HepG2 (cell line): ENCODE measurements around the gene EPN3. TPM values are rescaled to one million over a fixed set of nuclear protein-coding genes. Genes with fewer than 3 reads are reported as not detected.

Experiments
- ADNP ChIP-seq: sonication (generic); formaldehyde crosslinking; IDR thresholded peaks from 2 replicates; pipeline ENCODE4 v1.4.0; 2020; ENCODE audit warnings: missing genetic modification reagents
- AGO1 ChIP-seq: fragments of 200-400 bp; formaldehyde crosslinking; IDR thresholded peaks from 2 replicates; pipeline ENCODE4 v1.6.1; 2017; ENCODE audit warnings: mild to moderate bottlenecking, low read depth, low read length, moderate library complexity; ENCODE audit not compliant: poor library complexity, severe bottlenecking
- ATF7-NPFF ChIP-seq: sonication (generic); formaldehyde crosslinking; IDR thresholded peaks from 2 replicates; pipeline ENCODE4 v1.8.1; 2023; ENCODE audit warnings: mild to moderate bottlenecking, low read depth, missing genetic modification reagents, moderate library complexity
- BRD4 ChIP-seq: sonication (generic); formaldehyde crosslinking; IDR thresholded peaks from 2 replicates; pipeline ENCODE4 v1.4.0; 2020; ENCODE audit warnings: missing genetic modification reagents
- ELF4 ChIP-seq: sonication (generic); formaldehyde crosslinking; IDR thresholded peaks from 2 replicates; pipeline ENCODE4 v1.5.0; 2020; ENCODE audit warnings: missing genetic modification reagents, mild to moderate bottlenecking, moderate library complexity, borderline replicate concordance
- FIP1L1 ChIP-seq: fragments of 200-400 bp; formaldehyde crosslinking; IDR thresholded peaks from 2 replicates; pipeline ENCODE4 v1.6.1; 2018; ENCODE audit warnings: low read depth, mild to moderate bottlenecking, low read length, moderate library complexity, borderline replicate concordance; ENCODE audit not compliant: insufficient read depth
- HNRNPK ChIP-seq: fragments of 200-400 bp; formaldehyde crosslinking; IDR thresholded peaks from 2 replicates; pipeline ENCODE4 v1.6.1; 2018; ENCODE audit warnings: low read length, low read depth, moderate library complexity, mild to moderate bottlenecking; ENCODE audit not compliant: poor library complexity, severe bottlenecking
- ISL2 ChIP-seq: sonication (generic); formaldehyde crosslinking; IDR thresholded peaks from 2 replicates; pipeline ENCODE4 v1.5.0; 2020; ENCODE audit warnings: missing genetic modification reagents
- KDM3A ChIP-seq: IDR thresholded peaks from 2 replicates; pipeline ENCODE4 v1.6.1; 2018; ENCODE audit warnings: low read depth, missing compliant biosample characterization
- KDM4B ChIP-seq: sonication (generic); formaldehyde crosslinking; IDR thresholded peaks from 2 replicates; pipeline ENCODE4 v1.4.0; 2020; ENCODE audit warnings: missing genetic modification reagents
- NKX3-1 ChIP-seq: sonication (generic); formaldehyde crosslinking; IDR thresholded peaks from 2 replicates; pipeline ENCODE4 v1.5.0; 2020; ENCODE audit warnings: missing genetic modification reagents
- SETDB1 ChIP-seq: sonication (generic); formaldehyde crosslinking; IDR thresholded peaks from 2 replicates; pipeline ENCODE4 v1.5.1; 2020; ENCODE audit warnings: missing genetic modification reagents, mild to moderate bottlenecking, borderline replicate concordance
- SP2 ChIP-seq: sonication (generic); formaldehyde crosslinking; IDR thresholded peaks from 2 replicates; pipeline ENCODE4 v1.5.1; 2020; ENCODE audit warnings: mild to moderate bottlenecking, missing genetic modification reagents
- TBL1XR1 ChIP-seq: fragments of 150-350 bp; IDR thresholded peaks from 2 replicates; pipeline ENCODE4 v1.6.1; 2014; ENCODE audit warnings: borderline replicate concordance, low read length; ENCODE audit not compliant: partially characterized antibody
- TCF7L2 ChIP-seq: IDR thresholded peaks from 2 replicates; pipeline ENCODE4 v1.6.1; 2011; ENCODE audit warnings: mild to moderate bottlenecking, low read depth, low read length, moderate library complexity
- ZBTB21 ChIP-seq: sonication (generic); formaldehyde crosslinking; IDR thresholded peaks from 2 replicates; pipeline ENCODE4 v1.4.0; 2020; ENCODE audit warnings: missing genetic modification reagents
- ZBTB38 ChIP-seq: sonication (generic); formaldehyde crosslinking; IDR thresholded peaks from 2 replicates; pipeline ENCODE4 v1.5.1; 2020; ENCODE audit warnings: mild to moderate bottlenecking, missing genetic modification reagents
- ZNF143 ChIP-seq: sonication (generic); formaldehyde crosslinking; IDR thresholded peaks from 2 replicates; pipeline ENCODE4 v1.4.0; 2020; ENCODE audit warnings: missing genetic modification reagents
- ZNF335 ChIP-seq: sonication (generic); formaldehyde crosslinking; IDR thresholded peaks from 2 replicates; pipeline ENCODE4 v1.4.0; 2020; ENCODE audit warnings: missing genetic modification reagents
- ZNF468 ChIP-seq: sonication (generic); formaldehyde crosslinking; IDR thresholded peaks from 2 replicates; pipeline ENCODE4 v1.8.0; 2022; ENCODE audit warnings: mild to moderate bottlenecking, moderate library complexity, missing genetic modification reagents
- polyA plus RNA-seq, 8 experiments: library from polyadenylated mRNA; depleted of rRNA in 3 of 8; stranded (reverse) in 7 of 8; unstranded in 1 of 8; fragments of >200 nt; fragmentation: Illumina TruSeq in 4 of 8; extraction: Trizol in 4 of 8; gene quantifications; 2 replicates each; pipeline versions ENCODE4 v1.2.1 to v1.2.3, GENCODE V29; 2011 to 2016; ENCODE audit warnings: low read depth in 4 of 8, missing spikeins in 1 of 8, mixed read lengths in 1 of 8; ENCODE audit not compliant: insufficient read depth in 1 of 8
- total RNA-seq, 5 experiments: library from RNA; depleted of rRNA; stranded (reverse); fragments of >200 nt; fragmentation: Illumina TruSeq; extraction: Trizol; gene quantifications; 2 replicates each; pipeline ENCODE4 v1.2.3, GENCODE V29; 2016; ENCODE audit warnings: low read depth in 1 of 5
- TF ChIP-seq, protein P1 (sequence below): sonication (generic); formaldehyde crosslinking; IDR thresholded peaks from 2 replicates; pipeline ENCODE4 v1.4.0; 2020; ENCODE audit warnings: low read depth, mild to moderate bottlenecking, missing genetic modification reagents
- TF ChIP-seq, protein P2 (sequence below): sonication (generic); formaldehyde crosslinking; IDR thresholded peaks from 2 replicates; pipeline ENCODE4 v1.5.1; 2020; ENCODE audit warnings: missing genetic modification reagents, mild to moderate bottlenecking, borderline replicate concordance
- TF ChIP-seq, protein P3 (sequence below): sonication (generic); formaldehyde crosslinking; IDR thresholded peaks from 2 replicates; pipeline ENCODE4 v1.5.0; 2020; ENCODE audit warnings: mild to moderate bottlenecking, missing genetic modification reagents, borderline replicate concordance
- TF ChIP-seq, protein P4 (sequence below): sonication (generic); formaldehyde crosslinking; IDR thresholded peaks from 2 replicates; pipeline ENCODE4 v1.5.0; 2020; ENCODE audit warnings: missing genetic modification reagents, mild to moderate bottlenecking, borderline replicate concordance

Gene EPN3
- total and polyA plus RNA-seq, 2 of the 13 experiments (the other 11 are each of a cell fraction or from before 2014, with no cell fraction given), result 0.11 to 0.95 TPM

DNA sequence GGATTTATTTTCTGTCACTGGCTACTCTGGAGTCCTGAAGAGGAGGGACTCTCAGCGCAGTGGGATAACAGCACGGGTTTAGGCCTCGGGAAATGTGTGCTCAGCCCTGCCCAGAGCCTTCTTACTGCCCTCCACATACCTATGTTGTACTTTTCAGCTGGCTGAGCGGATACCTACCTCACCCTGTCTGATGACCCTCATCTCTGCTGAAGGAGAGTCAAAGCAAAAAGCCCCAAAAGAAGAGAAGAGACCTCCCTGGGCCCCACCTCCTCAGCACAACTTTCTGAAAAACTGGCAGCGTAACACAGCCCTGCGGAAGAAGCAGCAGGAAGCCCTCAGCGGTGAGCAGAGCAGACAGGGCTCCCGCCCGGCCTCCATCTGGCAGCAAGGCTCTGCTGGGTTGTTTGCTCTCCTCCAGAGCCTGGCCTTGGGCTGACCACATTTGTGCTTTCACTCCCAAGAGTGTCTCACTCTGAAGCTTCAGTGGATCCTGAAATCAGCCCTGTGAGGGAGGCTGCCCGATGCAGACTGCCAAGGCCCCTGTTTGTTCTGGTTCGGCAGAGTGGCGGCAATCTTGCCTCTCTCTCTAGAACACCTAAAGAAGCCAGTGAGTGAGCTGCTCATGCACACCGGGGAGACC is 14.0 kb upstream of the EPN3 start (continued):
- TF ChIP-seq, protein P1, sequence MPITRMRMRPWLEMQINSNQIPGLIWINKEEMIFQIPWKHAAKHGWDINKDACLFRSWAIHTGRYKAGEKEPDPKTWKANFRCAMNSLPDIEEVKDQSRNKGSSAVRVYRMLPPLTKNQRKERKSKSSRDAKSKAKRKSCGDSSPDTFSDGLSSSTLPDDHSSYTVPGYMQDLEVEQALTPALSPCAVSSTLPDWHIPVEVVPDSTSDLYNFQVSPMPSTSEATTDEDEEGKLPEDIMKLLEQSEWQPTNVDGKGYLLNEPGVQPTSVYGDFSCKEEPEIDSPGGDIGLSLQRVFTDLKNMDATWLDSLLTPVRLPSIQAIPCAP, result no peak
- no peak for TF ChIP-seq SP2 (CRISPR knock-in tag)
- TF ChIP-seq ADNP (CRISPR knock-in tag), result no peak
- no peak for TF ChIP-seq TBL1XR1
- no peak for TF ChIP-seq NKX3-1 (CRISPR knock-in tag)
- 0 out of 2 replicates have a peak, but pooled peaks have one; percentile 68 for TF ChIP-seq KDM4B (CRISPR knock-in tag)
- TF ChIP-seq ZBTB21, result no peak
- TF ChIP-seq ISL2 (CRISPR knock-in tag), result 0 out of 2 replicates have a peak, but pooled peaks have one; percentile 14
- peak; percentile 16; the same call in 1 of the 2 replicates for TF ChIP-seq KDM3A (CRISPR knock-in tag)
- TF ChIP-seq HNRNPK, result no peak
- no peak for TF ChIP-seq AGO1
- no peak for TF ChIP-seq ZNF335 (CRISPR knock-in tag)
- TF ChIP-seq BRD4, result peak; percentile 34; the same call in 1 of the 2 replicates
- TF ChIP-seq FIP1L1, result no peak
- TF ChIP-seq SETDB1, result no peak
- TF ChIP-seq ATF7-NPFF, result 0 out of 2 replicates have a peak, but pooled peaks have one; percentile 10
- TF ChIP-seq TCF7L2, result no peak
- TF ChIP-seq ZBTB38 (CRISPR knock-in tag), result no peak
- TF ChIP-seq, protein P2, sequence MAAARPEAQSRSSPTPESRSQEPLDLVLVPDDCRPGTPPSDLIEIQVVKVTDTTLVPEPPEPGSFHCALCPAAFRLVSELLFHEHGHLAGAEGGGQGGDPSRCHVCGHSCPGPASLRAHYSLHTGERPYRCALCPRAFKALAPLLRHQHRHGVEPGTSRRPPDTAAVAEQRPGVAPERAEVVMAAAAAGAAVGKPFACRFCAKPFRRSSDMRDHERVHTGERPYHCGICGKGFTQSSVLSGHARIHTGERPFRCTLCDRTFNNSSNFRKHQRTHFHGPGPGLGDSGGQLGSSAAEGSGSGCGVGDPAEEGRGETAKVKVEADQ (CRISPR knock-in tag), result no peak
- TF ChIP-seq, protein P3, sequence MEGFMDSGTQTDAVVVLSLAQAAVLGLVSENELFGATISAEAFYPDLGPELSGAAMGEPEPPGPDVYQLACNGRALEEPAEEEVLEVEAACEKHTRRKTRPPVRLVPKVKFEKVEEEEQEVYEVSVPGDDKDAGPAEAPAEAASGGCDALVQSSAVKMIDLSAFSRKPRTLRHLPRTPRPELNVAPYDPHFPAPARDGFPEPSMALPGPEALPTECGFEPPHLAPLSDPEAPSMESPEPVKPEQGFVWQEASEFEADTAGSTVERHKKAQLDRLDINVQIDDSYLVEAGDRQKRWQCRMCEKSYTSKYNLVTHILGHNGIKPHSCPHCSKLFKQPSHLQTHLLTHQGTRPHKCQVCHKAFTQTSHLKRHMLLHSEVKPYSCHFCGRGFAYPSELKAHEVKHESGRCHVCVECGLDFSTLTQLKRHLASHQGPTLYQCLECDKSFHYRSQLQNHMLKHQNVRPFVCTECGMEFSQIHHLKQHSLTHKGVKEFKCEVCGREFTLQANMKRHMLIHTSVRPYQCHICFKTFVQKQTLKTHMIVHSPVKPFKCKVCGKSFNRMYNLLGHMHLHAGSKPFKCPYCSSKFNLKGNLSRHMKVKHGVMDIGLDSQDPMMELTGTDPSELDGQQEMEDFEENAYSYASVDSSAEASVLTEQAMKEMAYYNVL (CRISPR knock-in tag), result no peak
- TF ChIP-seq ZNF143 (CRISPR knock-in tag), result no peak
- TF ChIP-seq, protein P4, sequence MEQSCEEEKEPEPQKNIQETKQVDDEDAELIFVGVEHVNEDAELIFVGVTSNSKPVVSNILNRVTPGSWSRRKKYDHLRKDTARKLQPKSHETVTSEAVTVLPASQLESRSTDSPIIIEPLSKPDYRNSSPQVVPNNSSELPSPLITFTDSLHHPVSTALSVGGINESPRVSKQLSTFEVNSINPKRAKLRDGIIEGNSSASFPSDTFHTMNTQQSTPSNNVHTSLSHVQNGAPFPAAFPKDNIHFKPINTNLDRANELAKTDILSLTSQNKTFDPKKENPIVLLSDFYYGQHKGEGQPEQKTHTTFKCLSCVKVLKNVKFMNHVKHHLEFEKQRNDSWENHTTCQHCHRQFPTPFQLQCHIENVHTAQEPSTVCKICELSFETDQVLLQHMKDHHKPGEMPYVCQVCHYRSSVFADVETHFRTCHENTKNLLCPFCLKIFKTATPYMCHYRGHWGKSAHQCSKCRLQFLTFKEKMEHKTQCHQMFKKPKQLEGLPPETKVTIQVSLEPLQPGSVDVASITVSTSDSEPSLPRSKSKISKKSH (CRISPR knock-in tag), result 0 out of 2 replicates have a peak, but pooled peaks have one; percentile 32
- TF ChIP-seq ELF4 (CRISPR knock-in tag), result no peak
- TF ChIP-seq ZNF468 (CRISPR knock-in tag), result no peak
